HCT116 (cell line): ENCODE measurements around the gene HSPG2. TPM values are rescaled to one million over a fixed set of nuclear protein-coding genes. Genes with fewer than 3 reads are reported as not detected.

ENCODE experiments used
- ATAC-seq: fragments of 200-7000 bp; cut with Tn5 transposase; 2 replicates; pipeline ENCODE4 v1.9.1; 2020; ENCODE audit warnings: mild to moderate bottlenecking, moderate library complexity
- BruUV-seq: library from RNA; stranded (reverse); fragments of 400-500 nt; replicated peaks from 2 replicates; lab custom pipeline; 2021; lab: Mats Ljungman, UMichigan
- CTCF ChIA-PET: fragments of 300-600 bp; sonication (Branson Sonifier 250); formaldehyde crosslinking; loops from one replicate; lab custom pipeline; 2021; ENCODE audit warnings: antibody characterized with exemption; lab: Charles Lee
- POLR2A ChIA-PET: fragments of 300-600, 350-600 bp; sonication (Branson Sonifier 250); formaldehyde crosslinking; loops from one replicate; lab custom pipeline; 2021; ENCODE audit warnings: antibody characterized with exemption; lab: Charles Lee
- RAD21 ChIA-PET, 2 experiments: fragments of 300-600 bp; sonication (Branson Sonifier 250); formaldehyde crosslinking; loops; one replicate each; lab custom pipeline; 2023; ENCODE audit warnings: low total read pairs in 2 of 2; ENCODE audit not compliant: uncharacterized antibody in 2 of 2, unreplicated experiment in 2 of 2, low non-redundant PET in 1 of 2; lab: Charles Lee
- DNase-seq: peaks from one replicate; pipeline ENCODE4 v3.0.0-alpha.2; 2010; ENCODE audit warnings: low read depth, low spot score
- H2AFZ ChIP-seq: fragments of 200-600 bp; shearing (Covaris generic), sonication (generic); 2 replicates; pipeline ENCODE4 v1.6.1; 2017; ENCODE audit warnings: low read depth, mixed run types, mixed read lengths, antibody characterized with exemption, low read length; ENCODE audit not compliant: poor library complexity, severe bottlenecking
- H3K27ac ChIP-seq: 2 replicates; pipeline ENCODE4 v1.5.1; 2012; ENCODE audit warnings: low read depth, low read length
- H3K27me3 ChIP-seq: fragments of 200-600 bp; sonication (generic); 2 replicates; pipeline ENCODE4 v1.6.1; 2016; ENCODE audit warnings: mixed run types, low read length, mixed read lengths; ENCODE audit not compliant: insufficient read depth
- H3K36me3 ChIP-seq, 2 experiments: fragments of 200-500 bp in 1 of 2; fragments of 200-600 bp in 1 of 2; sonication (Bioruptor generic) in 1 of 2; sonication (generic) in 1 of 2; 2 replicates each; pipeline versions ENCODE4 v1.5.1 to v1.6.1; 2014 to 2016; ENCODE audit warnings: low read length in 2 of 2, inconsistent platforms in 1 of 2, mixed read lengths in 1 of 2, mixed run types in 1 of 2; ENCODE audit not compliant: insufficient read depth in 2 of 2, control insufficient read depth in 1 of 2
- H3K4me1 ChIP-seq, 2 experiments: fragments of 200-600 bp in 1 of 2; sonication (generic) in 1 of 2; 2 replicates each; pipeline versions ENCODE4 v1.5.1 to v1.6.1; 2012 to 2017; ENCODE audit warnings: low read length in 2 of 2, inconsistent platforms in 1 of 2, mild to moderate bottlenecking in 1 of 2, mixed read lengths in 1 of 2, mixed run types in 1 of 2, moderate library complexity in 1 of 2; ENCODE audit not compliant: insufficient read depth in 2 of 2, control insufficient read depth in 1 of 2
- H3K4me2 ChIP-seq: fragments of 200-600 bp; sonication (generic); 2 replicates; pipeline ENCODE4 v1.6.1; 2017; ENCODE audit warnings: mixed run types, low read length, mixed read lengths
- H3K4me3 ChIP-seq, 2 experiments: fragments of 200-600 bp in 1 of 2; sonication (generic) in 1 of 2; replicated peaks in 1 of 2; 2 replicates each; pipeline ENCODE4 v1.5.1; 2011 to 2016; ENCODE audit warnings: low read length in 2 of 2, control low read depth in 1 of 2, low read depth in 1 of 2, mild to moderate bottlenecking in 1 of 2, mixed read lengths in 1 of 2, mixed run types in 1 of 2
- H3K79me2 ChIP-seq: fragments of 200-600 bp; sonication (generic); 2 replicates; pipeline ENCODE4 v1.6.1; 2017; ENCODE audit warnings: mild to moderate bottlenecking, mixed run types, low read length, moderate library complexity, mixed read lengths; ENCODE audit not compliant: insufficient read depth
- H3K9ac ChIP-seq: fragments of 200-600 bp; sonication (generic); 2 replicates; pipeline ENCODE4 v1.6.1; 2016; ENCODE audit warnings: low read length, mixed read lengths
- H3K9me2 ChIP-seq: fragments of 200-600 bp; sonication (generic), shearing (Covaris generic); 2 replicates; pipeline ENCODE4 v1.6.1; 2017; ENCODE audit warnings: mixed run types, mild to moderate bottlenecking, moderate library complexity; ENCODE audit not compliant: insufficient read depth
- H3K9me3 ChIP-seq, 2 experiments: fragments of 200-500 bp in 1 of 2; fragments of 200-600 bp in 1 of 2; sonication (Bioruptor generic) in 1 of 2; sonication (generic) in 1 of 2; 2 replicates each; pipeline ENCODE4 v1.6.1; 2014 to 2017; ENCODE audit warnings: low read length in 2 of 2, mixed read lengths in 2 of 2, inconsistent platforms in 1 of 2, low read depth in 1 of 2, mild to moderate bottlenecking in 1 of 2, mixed run types in 1 of 2, moderate library complexity in 1 of 2; ENCODE audit not compliant: control insufficient read depth in 1 of 2, insufficient read depth in 1 of 2
- H4K20me1 ChIP-seq: fragments of 200-600 bp; sonication (generic), shearing (Covaris generic); 2 replicates; pipeline ENCODE4 v1.6.1; 2017; ENCODE audit warnings: mixed run types, mild to moderate bottlenecking, moderate library complexity; ENCODE audit not compliant: insufficient read depth
- ATF3 ChIP-seq: IDR thresholded peaks from 2 replicates; pipeline ENCODE4 v1.6.1; 2012
- CBX3 ChIP-seq: IDR thresholded peaks from 2 replicates; pipeline ENCODE4 v1.6.1; 2012; ENCODE audit warnings: low read depth
- ELF1 ChIP-seq: IDR thresholded peaks from 2 replicates; pipeline ENCODE4 v1.6.1; 2012; ENCODE audit warnings: low read depth, borderline replicate concordance
- EZH2 ChIP-seq: fragments of 200-600 bp; sonication (generic); IDR thresholded peaks from 2 replicates; pipeline ENCODE4 v1.6.1; 2017; ENCODE audit warnings: antibody characterized with exemption, mixed run types
- EZH2phosphoT487 ChIP-seq: fragments of 200-600 bp; IDR thresholded peaks from 2 replicates; pipeline ENCODE4 v1.6.1; 2018; ENCODE audit warnings: antibody characterized with exemption, borderline replicate concordance
- FOSL1 ChIP-seq: IDR thresholded peaks from 2 replicates; pipeline ENCODE4 v1.6.1; 2012; ENCODE audit warnings: low read depth
- MAX ChIP-seq: IDR thresholded peaks from 2 replicates; pipeline ENCODE4 v1.6.1; 2012
- POLR2A ChIP-seq: IDR thresholded peaks from 2 replicates; pipeline ENCODE4 v1.7.0; 2011; ENCODE audit warnings: borderline replicate concordance; ENCODE audit not compliant: insufficient read depth, insufficient read length; ENCODE audit errors: extremely low read depth
- SIN3A ChIP-seq: IDR thresholded peaks from 2 replicates; pipeline ENCODE4 v1.6.1; 2012; ENCODE audit warnings: low read depth
- TCF7L2 ChIP-seq: IDR thresholded peaks from 2 replicates; pipeline ENCODE4 v1.7.0; 2011; ENCODE audit warnings: borderline replicate concordance, inconsistent platforms; ENCODE audit not compliant: insufficient read depth, insufficient read length; ENCODE audit errors: extremely low read depth
- YY1 ChIP-seq: IDR thresholded peaks from 2 replicates; pipeline ENCODE4 v1.6.1; 2011; ENCODE audit warnings: low read length, low read depth, moderate library complexity, mild to moderate bottlenecking; ENCODE audit not compliant: insufficient replicate concordance; ENCODE audit errors: extremely low read depth
- ZBTB33 ChIP-seq: IDR thresholded peaks from 2 replicates; pipeline ENCODE4 v1.6.1; 2011; ENCODE audit warnings: mild to moderate bottlenecking, low read length, moderate library complexity; ENCODE audit not compliant: insufficient replicate concordance; ENCODE audit errors: extremely low read depth
- ZFX ChIP-seq: fragments of 450-650 bp; IDR thresholded peaks from 2 replicates; pipeline ENCODE4 v1.6.1; 2017
- intact Hi-C: fragments of 100-400 bp; cut with micrococcal nuclease; formaldehyde crosslinking; loops from 2 replicates; pipeline ENCODE4 v1.10.0; 2022
- total RNA-seq: library from RNA; stranded (reverse); gene quantifications from one replicate; pipeline ENCODE4 v1.2.1, GENCODE V29; 2021; ENCODE audit not compliant: unreplicated experiment

HSPG2 gene
- total RNA-seq, 1 experiment from 2014 or later, result 55.7 TPM

GRCh38 chr1:21838359-21839157, 98.6 kb downstream of the HSPG2 start:
- Histone ChIP-seq H3K36me3 (peaks cover 3 to 8% of the 10 kb centered on the region in 2 experiments; a peak in 3 of 4 replicates), H3K27ac (no peak overlapping the region), H3K9me3 (peaks cover 0 to 5% of the 10 kb centered on the region in 2 experiments; a peak in 1 of 4 replicates), H3K4me1 (no peaks in the 10 kb centered on the region), H3K4me3 (no peak overlapping the region), H2AFZ (no peak overlapping the region), H3K4me2 (no peak overlapping the region), H4K20me1 (no peaks in the 10 kb centered on the region), H3K9ac (no peak overlapping the region), H3K79me2 (no peaks in the 10 kb centered on the region), H3K27me3 (no peaks in the 10 kb centered on the region), H3K9me2 (no peaks in the 10 kb centered on the region)
- DNase-seq, result no peak
- ATAC-seq, result no peak
- TF ChIP-seq EZH2, result no peak
- ChIA-PET RAD21 (no interaction called here), POLR2A (no interaction called here), CTCF (no interaction called here)
- intact Hi-C loops, result no loop called here
- BruUV-seq, result no TSS peak

DNA sequence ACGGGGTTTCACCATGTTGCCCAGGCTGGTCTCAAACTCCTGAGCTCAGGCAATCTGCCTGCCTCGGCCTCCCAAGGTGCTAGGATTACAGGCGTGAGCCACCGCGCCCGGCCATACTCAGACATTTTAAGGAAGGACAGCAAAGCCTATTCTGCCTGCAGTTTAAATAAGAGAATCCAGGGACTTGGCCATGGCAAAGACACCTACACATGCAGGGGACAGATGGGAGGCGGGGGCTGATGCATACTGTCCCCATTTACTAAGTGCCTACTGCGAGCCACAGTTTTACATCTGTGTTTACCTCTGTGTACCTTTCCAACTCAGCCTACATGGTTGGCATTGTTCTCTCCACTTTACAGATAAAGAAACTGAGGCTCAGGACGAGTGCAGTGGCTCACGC, 99.6 kb downstream of the HSPG2 start:
- no TSS peak for BruUV-seq
- POLR2A ChIA-PET, result no interaction called here
- RAD21 ChIA-PET, result interaction anchor here in 1 of 2 experiments (0.7 kb wide), 1 partner anchor 126 kb away, joined by 3 read pairs; no protein-coding TSS in a partner anchor

More for the DNA sequence above, 99.6 kb downstream of the HSPG2 start:
- H3K4me3 ChIP-seq, result no peak overlapping the region
- H3K9me3 ChIP-seq, result peaks cover 0 to 5% of the 10 kb centered on the region in 2 experiments; a peak in 1 of 4 replicates
- no peaks in the 10 kb centered on the region for H3K27me3 ChIP-seq
- no peaks in the 10 kb centered on the region for H4K20me1 ChIP-seq
- no peaks in the 10 kb centered on the region for H3K79me2 ChIP-seq
- no peak for DNase-seq
- CTCF ChIA-PET, result no interaction called here
- H3K27ac ChIP-seq, result no peak overlapping the region
- no peak overlapping the region for H3K4me2 ChIP-seq
- intact Hi-C loops, result no loop called here
- no peak overlapping the region for H2AFZ ChIP-seq
- H3K9ac ChIP-seq, result no peak overlapping the region
- ATAC-seq, result no peak
- H3K4me1 ChIP-seq, result no peaks in the 10 kb centered on the region
- TF ChIP-seq ZFX, result no peak
- no peak for TF ChIP-seq EZH2phosphoT487
- no peak for TF ChIP-seq EZH2
- no peak for TF ChIP-seq ELF1
- TF ChIP-seq ATF3, result no peak
- TF ChIP-seq TCF7L2, result no peak
- no peak for TF ChIP-seq MAX
- TF ChIP-seq CBX3, result no peak
- no peak for TF ChIP-seq SIN3A
- no peak for TF ChIP-seq YY1
- no peak for TF ChIP-seq POLR2A
- TF ChIP-seq FOSL1, result no peak
- TF ChIP-seq ZBTB33, result no peak
- no peaks in the 10 kb centered on the region for H3K9me2 ChIP-seq
- peaks cover 3 to 8% of the 10 kb centered on the region in 2 experiments; a peak in 3 of 4 replicates for H3K36me3 ChIP-seq
